Nephron progenitor cell (in vitro differentiated cells): ENCODE measurements around the gene CACNA1B.

Source experiments
- DNase-seq: peaks from one replicate; pipeline ENCODE4 v3.0.0; 2021
- H3K27ac Mint-ChIP-seq: 2 replicates; pipeline ENCODE4 v1.8.0; 2021; ENCODE audit warnings: mild to moderate bottlenecking, moderate library complexity, mixed read lengths
- H3K27me3 Mint-ChIP-seq: 2 replicates; pipeline ENCODE4 v1.8.0; 2021; ENCODE audit warnings: mild to moderate bottlenecking, low read depth, mixed read lengths; ENCODE audit not compliant: poor library complexity
- H3K36me3 Mint-ChIP-seq: 2 replicates; pipeline ENCODE4 v1.8.0; 2021; ENCODE audit warnings: low read depth, mixed read lengths
- H3K4me1 Mint-ChIP-seq: 2 replicates; pipeline ENCODE4 v1.8.0; 2021; ENCODE audit warnings: mixed read lengths
- H3K4me3 Mint-ChIP-seq: 2 replicates; pipeline ENCODE4 v1.8.0; 2021; ENCODE audit warnings: mild to moderate bottlenecking, moderate library complexity, mixed read lengths
- H3K9me3 Mint-ChIP-seq: 2 replicates; pipeline ENCODE4 v1.8.0; 2021; ENCODE audit warnings: mild to moderate bottlenecking, moderate library complexity, mixed read lengths
- CTCF ChIP-seq: fragments of 200-600 bp; sonication (generic); IDR thresholded peaks from 2 replicates; pipeline ENCODE4 v1.5.0; 2021; ENCODE audit warnings: antibody characterized with exemption

The CACNA1B gene

GRCh38 chr9:138047469-138048040 is 170.0 kb downstream of the CACNA1B start:
- no peaks in the 10 kb centered on the region for H3K36me3 Mint-ChIP-seq
- peaks cover 3% of the 10 kb centered on the region for H3K27me3 Mint-ChIP-seq
- TF ChIP-seq CTCF, result no peak
- H3K4me3 Mint-ChIP-seq, result peak overlapping the region; percentile 10
- peaks cover 40% of the 10 kb centered on the region for H3K4me1 Mint-ChIP-seq
- no peak for DNase-seq
- peak overlapping the region; percentile 73 for H3K27ac Mint-ChIP-seq
- no peaks in the 10 kb centered on the region for H3K9me3 Mint-ChIP-seq

- TF ChIP-seq CTCF, result no peak
- H3K27ac Mint-ChIP-seq, result no peak overlapping the region
Observed at GRCh38 chr9:138048184-138048583, 170.6 kb downstream of the CACNA1B start.

GRCh38 chr9:138049085-138049778 is 171.7 kb downstream of the CACNA1B start:
- peaks cover 38% of the 10 kb centered on the region for H3K4me1 Mint-ChIP-seq
- H3K27ac Mint-ChIP-seq, result peak overlapping the region; percentile 32
- TF ChIP-seq CTCF, result no peak
- no peak for DNase-seq
- no peaks in the 10 kb centered on the region for H3K36me3 Mint-ChIP-seq
- peaks cover 8% of the 10 kb centered on the region for H3K27me3 Mint-ChIP-seq
- H3K4me3 Mint-ChIP-seq, result no peak overlapping the region
- no peaks in the 10 kb centered on the region for H3K9me3 Mint-ChIP-seq

More at GRCh38 chr9:138048184-138048583, 170.6 kb downstream of the CACNA1B start:
- peaks cover 7% of the 10 kb centered on the region for H3K27me3 Mint-ChIP-seq
- H3K4me3 Mint-ChIP-seq, result no peak overlapping the region
- H3K36me3 Mint-ChIP-seq, result no peaks in the 10 kb centered on the region
- DNase-seq, result no peak
- peaks cover 40% of the 10 kb centered on the region for H3K4me1 Mint-ChIP-seq
- H3K9me3 Mint-ChIP-seq, result no peaks in the 10 kb centered on the region

- Mint-ChIP-seq H3K4me3 (no peak overlapping the region), H3K27me3 (peaks cover 8% of the 10 kb centered on the region), H3K4me1 (peaks cover 35% of the 10 kb centered on the region), H3K36me3 (no peaks in the 10 kb centered on the region), H3K27ac (peak overlapping the region; percentile 32), H3K9me3 (no peaks in the 10 kb centered on the region)
- DNase-seq, result no peak
- TF ChIP-seq CTCF, result no peak
Observed at GRCh38 chr9:138049779-138050471, 172.3 kb downstream of the CACNA1B start.

GRCh38 chr9:138050472-138051330 is 173.1 kb downstream of the CACNA1B start:
- H3K9me3 Mint-ChIP-seq, result no peaks in the 10 kb centered on the region
- H3K27ac Mint-ChIP-seq, result peak overlapping the region; percentile 77
- no peak overlapping the region for H3K4me3 Mint-ChIP-seq
- no peak for TF ChIP-seq CTCF
- DNase-seq, result no peak
- H3K36me3 Mint-ChIP-seq, result no peaks in the 10 kb centered on the region
- peaks cover 4% of the 10 kb centered on the region for H3K27me3 Mint-ChIP-seq
- H3K4me1 Mint-ChIP-seq, result peaks cover 28% of the 10 kb centered on the region
